Naive B cell (primary cell): ENCODE data around the gene BSG. TPM values are rescaled to one million over a fixed set of nuclear protein-coding genes. Genes with fewer than 3 reads are reported as not detected.

Source experiments
- ATAC-seq, 2 donors: fragments of 150-1000 bp; cut with Tn5 transposase; 2 replicates each; pipeline ENCODE4 v1.10.0; 2021; ENCODE audit warnings: low read depth in 2 of 2, mild to moderate bottlenecking in 2 of 2, moderate library complexity in 2 of 2
- DNase-seq: peaks from one replicate; pipeline ENCODE4 v3.0.0; 2022
- H3K27ac Mint-ChIP-seq, 6 donors: one replicate each; pipeline ENCODE4 v1.8.0; 2020 to 2022; ENCODE audit warnings: mild to moderate bottlenecking in 6 of 6, mixed read lengths in 6 of 6, moderate library complexity in 5 of 6, inconsistent platforms in 2 of 6
- H3K27me3 Mint-ChIP-seq, 3 donors: one replicate each; pipeline ENCODE4 v1.8.0; 2021 to 2022; ENCODE audit warnings: mixed read lengths in 3 of 3, mild to moderate bottlenecking in 1 of 3
- H3K36me3 Mint-ChIP-seq, 2 donors: one replicate each; pipeline ENCODE4 v1.8.0; 2020 to 2022; ENCODE audit warnings: mixed read lengths in 2 of 2, inconsistent platforms in 1 of 2, mild to moderate bottlenecking in 1 of 2
- H3K4me1 Mint-ChIP-seq, 3 donors: one replicate each; pipeline ENCODE4 v1.8.0; 2020 to 2022; ENCODE audit warnings: mixed read lengths in 3 of 3, inconsistent platforms in 1 of 3, mild to moderate bottlenecking in 1 of 3, moderate library complexity in 1 of 3
- H3K4me3 Mint-ChIP-seq, 8 donors: one replicate each; pipeline ENCODE4 v1.8.0; 2020 to 2022; ENCODE audit warnings: mild to moderate bottlenecking in 8 of 8, mixed read lengths in 8 of 8, moderate library complexity in 8 of 8, inconsistent platforms in 2 of 8
- H3K9me3 Mint-ChIP-seq, 7 donors: one replicate each; pipeline ENCODE4 v1.8.0; 2020 to 2022; ENCODE audit warnings: mixed read lengths in 7 of 7, mild to moderate bottlenecking in 5 of 7, inconsistent platforms in 2 of 7, moderate library complexity in 1 of 7
- polyA plus RNA-seq, 6 donors: library from polyadenylated mRNA; unstranded; fragments of 300-500 nt; fragmentation: Illumina TruSeq; gene quantifications; one replicate each; pipeline ENCODE4 v1.2.3, GENCODE V29; 2021; ENCODE audit warnings: low read depth in 6 of 6

BSG gene
- polyA plus RNA-seq, 6 donors from 2014 or later, result 205 to 270 (median 235) TPM

- Mint-ChIP-seq H3K27me3 (no peaks in the 10 kb centered on the region), H3K4me1 (peaks cover 8 to 21% (median 11%) of the 10 kb centered on the region in 3 donors), H3K9me3 (no peaks in the 10 kb centered on the region), H3K36me3 (peaks cover 0 to 4% of the 10 kb centered on the region in 2 donors), H3K27ac (no peak overlapping the region), H3K4me3 (peak overlapping the region in 5 of 8 donors; percentile 15 to 84 (median 78))
- DNase-seq (no peak), ATAC-seq (no peak)
Observed at GRCh38 chr19:534088-534487, 38.3 kb upstream of the BSG start.

GRCh38 chr19:535017-535835 lies 37.2 kb upstream of the BSG start:
- H3K4me1 Mint-ChIP-seq, result peaks cover 8 to 18% (median 11%) of the 10 kb centered on the region in 3 donors
- peak overlapping the region in 3 of 8 donors; percentile 43 to 76 (median 64) for H3K4me3 Mint-ChIP-seq
- no peak for DNase-seq
- ATAC-seq, result no peak
- no peak overlapping the region for H3K27ac Mint-ChIP-seq
- H3K9me3 Mint-ChIP-seq, result no peaks in the 10 kb centered on the region
- peaks cover 0 to 4% of the 10 kb centered on the region in 2 donors for H3K36me3 Mint-ChIP-seq
- H3K27me3 Mint-ChIP-seq, result no peaks in the 10 kb centered on the region

- Mint-ChIP-seq H3K9me3 (no peaks in the 10 kb centered on the region), H3K36me3 (peaks cover 0 to 4% of the 10 kb centered on the region in 2 donors), H3K4me1 (peaks cover 8 to 16% (median 11%) of the 10 kb centered on the region in 3 donors), H3K4me3 (no peak overlapping the region), H3K27ac (peak overlapping the region in 1 of 6 donors; percentile 51), H3K27me3 (no peaks in the 10 kb centered on the region)
- ATAC-seq (no peak), DNase-seq (no peak)
Observed at GRCh38 chr19:536031-536880, 36.1 kb upstream of the BSG start.

DNA sequence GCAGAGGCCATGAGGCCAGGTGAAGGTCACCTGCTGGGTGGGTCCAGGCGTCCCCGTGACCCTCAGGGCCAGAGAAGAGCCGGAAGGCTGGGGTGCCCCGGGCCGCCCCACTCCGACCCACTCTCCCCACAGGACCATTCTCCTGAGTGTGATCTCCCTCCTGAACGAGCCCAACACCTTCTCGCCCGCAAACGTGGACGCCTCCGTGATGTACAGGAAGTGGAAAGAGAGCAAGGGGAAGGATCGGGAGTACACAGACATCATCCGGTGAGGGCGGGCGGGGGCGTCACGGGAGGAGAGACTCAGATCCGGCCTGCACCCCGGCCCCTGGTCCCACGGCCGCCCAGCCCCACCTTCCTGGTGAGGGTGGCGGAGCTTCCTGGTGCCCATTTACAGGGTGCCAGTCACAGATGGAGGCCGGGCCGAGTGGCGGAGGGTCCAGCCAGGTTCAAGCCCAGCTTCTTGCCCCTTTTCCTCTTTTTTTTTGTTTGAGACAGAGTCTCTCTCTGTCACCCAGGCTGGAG lies 35.5 kb upstream of the BSG start:
- Mint-ChIP-seq H3K9me3 (no peaks in the 10 kb centered on the region), H3K4me3 (no peak overlapping the region), H3K27ac (no peak overlapping the region), H3K4me1 (peaks cover 8 to 16% (median 11%) of the 10 kb centered on the region in 3 donors), H3K36me3 (peaks cover 0 to 4% of the 10 kb centered on the region in 2 donors), H3K27me3 (no peaks in the 10 kb centered on the region)
- no peak for ATAC-seq
- no peak for DNase-seq

GRCh38 chr19:538641-539428 lies 33.6 kb upstream of the BSG start:
- DNase-seq, result no peak
- H3K27ac Mint-ChIP-seq, result no peak overlapping the region
- peaks cover 0 to 5% (median 4%) of the 10 kb centered on the region in 3 donors for H3K4me1 Mint-ChIP-seq
- no peaks in the 10 kb centered on the region for H3K27me3 Mint-ChIP-seq
- H3K9me3 Mint-ChIP-seq, result no peaks in the 10 kb centered on the region
- ATAC-seq, result no peak
- peaks cover 0 to 4% of the 10 kb centered on the region in 2 donors for H3K36me3 Mint-ChIP-seq
- H3K4me3 Mint-ChIP-seq, result peak overlapping the region in 2 of 8 donors; percentile 15 to 77

DNA sequence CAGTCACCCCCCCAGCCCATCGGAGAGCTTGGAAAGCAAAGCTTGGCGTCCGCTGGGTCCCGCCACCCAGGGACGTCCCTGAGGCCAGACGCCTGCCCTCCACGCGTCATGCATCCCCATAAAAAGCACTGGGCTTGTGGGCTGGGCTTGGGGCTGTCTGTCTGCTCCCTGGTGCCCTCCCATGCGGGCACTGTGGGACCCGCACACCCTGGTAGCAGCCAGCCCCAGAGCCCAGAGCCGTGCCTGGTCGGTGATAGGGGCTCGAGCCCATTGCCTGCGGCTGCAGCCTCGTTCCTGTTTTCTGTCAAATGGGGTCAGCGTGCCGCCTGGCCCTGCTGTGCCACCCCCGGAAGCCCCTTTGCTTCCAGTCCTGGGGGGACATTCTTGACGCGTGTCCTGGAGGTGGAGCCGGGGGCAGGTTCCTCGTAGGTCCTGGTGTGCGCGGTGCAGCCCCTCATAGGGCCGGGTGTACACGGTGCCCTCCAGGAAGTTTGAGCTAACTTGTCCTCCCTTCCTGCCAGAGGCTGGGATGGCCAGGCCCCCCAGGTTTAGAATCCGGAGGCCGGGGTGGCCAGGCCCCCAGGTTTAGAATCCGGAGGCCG lies 32.9 kb upstream of the BSG start:
- Mint-ChIP-seq H3K27me3 (no peaks in the 10 kb centered on the region), H3K27ac (no peak overlapping the region), H3K4me1 (peaks cover 0 to 4% (median 0%) of the 10 kb centered on the region in 3 donors), H3K36me3 (peaks cover 0 to 4% of the 10 kb centered on the region in 2 donors), H3K4me3 (no peak overlapping the region), H3K9me3 (no peaks in the 10 kb centered on the region)
- ATAC-seq (no peak), DNase-seq (no peak)

DNA sequence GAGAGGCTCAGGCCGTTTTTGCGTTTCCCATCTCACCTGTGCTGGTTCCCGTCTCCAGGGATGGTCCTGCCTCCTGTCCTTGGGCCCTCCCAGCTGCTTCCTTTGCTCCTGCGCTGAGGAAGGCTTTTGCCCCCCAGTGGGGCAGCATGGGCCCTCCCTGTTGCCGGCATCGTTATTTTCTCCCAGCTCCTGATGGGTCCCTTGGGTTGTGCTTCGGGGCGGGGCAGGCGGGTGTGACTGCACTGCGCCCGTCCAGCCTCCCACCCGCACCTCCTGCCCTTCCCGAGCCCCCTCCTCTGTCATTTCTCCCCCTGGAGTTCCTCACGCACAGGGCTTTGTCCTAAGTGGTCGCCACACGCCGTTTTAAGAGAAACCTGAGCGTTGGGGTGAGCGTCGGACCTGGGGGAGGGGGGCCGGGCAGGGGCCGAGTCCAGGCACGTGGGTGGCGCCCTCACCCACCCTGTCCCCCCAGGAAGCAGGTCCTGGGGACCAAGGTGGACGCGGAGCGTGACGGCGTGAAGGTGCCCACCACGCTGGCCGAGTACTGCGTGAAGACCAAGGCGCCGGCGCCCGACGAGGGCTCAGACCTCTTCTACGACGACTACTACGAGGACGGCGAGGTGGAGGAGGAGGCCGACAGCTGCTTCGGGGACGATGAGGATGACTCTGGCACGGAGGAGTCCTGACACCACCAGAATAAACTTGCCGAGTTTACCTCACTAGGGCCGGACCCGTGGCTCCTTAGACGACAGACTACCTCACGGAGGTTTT lies 31.3 kb upstream of the BSG start:
- Mint-ChIP-seq H3K27ac (peak overlapping the region in 1 of 6 donors; percentile 36), H3K4me3 (no peak overlapping the region), H3K4me1 (peaks cover 0 to 5% (median 2%) of the 10 kb centered on the region in 3 donors), H3K9me3 (no peaks in the 10 kb centered on the region), H3K36me3 (peaks cover 0 to 4% of the 10 kb centered on the region in 2 donors), H3K27me3 (no peaks in the 10 kb centered on the region)
- DNase-seq (no peak), ATAC-seq (no peak)

GRCh38 chr19:541699-542098 lies 30.7 kb upstream of the BSG start:
- Mint-ChIP-seq H3K4me3 (no peak overlapping the region), H3K36me3 (peaks cover 0 to 4% of the 10 kb centered on the region in 2 donors)

GRCh38 chr19:542173-542866 lies 30.1 kb upstream of the BSG start:
- H3K27ac Mint-ChIP-seq, result no peak overlapping the region
- H3K4me1 Mint-ChIP-seq, result peaks cover 0 to 5% (median 2%) of the 10 kb centered on the region in 3 donors
- no peak for ATAC-seq
- H3K36me3 Mint-ChIP-seq, result peaks cover 0 to 4% of the 10 kb centered on the region in 2 donors
- peaks cover 0 to under 1% (median 0%) of the 10 kb centered on the region in 3 donors for H3K27me3 Mint-ChIP-seq
- no peak overlapping the region for H3K4me3 Mint-ChIP-seq
- no peaks in the 10 kb centered on the region for H3K9me3 Mint-ChIP-seq
- no peak for DNase-seq

More at GRCh38 chr19:541699-542098, 30.7 kb upstream of the BSG start:
- Mint-ChIP-seq H3K27ac (no peak overlapping the region), H3K27me3 (no peaks in the 10 kb centered on the region), H3K9me3 (no peaks in the 10 kb centered on the region), H3K4me1 (peaks cover 0 to 5% (median 2%) of the 10 kb centered on the region in 3 donors)
- ATAC-seq (no peak), DNase-seq (no peak)

DNA sequence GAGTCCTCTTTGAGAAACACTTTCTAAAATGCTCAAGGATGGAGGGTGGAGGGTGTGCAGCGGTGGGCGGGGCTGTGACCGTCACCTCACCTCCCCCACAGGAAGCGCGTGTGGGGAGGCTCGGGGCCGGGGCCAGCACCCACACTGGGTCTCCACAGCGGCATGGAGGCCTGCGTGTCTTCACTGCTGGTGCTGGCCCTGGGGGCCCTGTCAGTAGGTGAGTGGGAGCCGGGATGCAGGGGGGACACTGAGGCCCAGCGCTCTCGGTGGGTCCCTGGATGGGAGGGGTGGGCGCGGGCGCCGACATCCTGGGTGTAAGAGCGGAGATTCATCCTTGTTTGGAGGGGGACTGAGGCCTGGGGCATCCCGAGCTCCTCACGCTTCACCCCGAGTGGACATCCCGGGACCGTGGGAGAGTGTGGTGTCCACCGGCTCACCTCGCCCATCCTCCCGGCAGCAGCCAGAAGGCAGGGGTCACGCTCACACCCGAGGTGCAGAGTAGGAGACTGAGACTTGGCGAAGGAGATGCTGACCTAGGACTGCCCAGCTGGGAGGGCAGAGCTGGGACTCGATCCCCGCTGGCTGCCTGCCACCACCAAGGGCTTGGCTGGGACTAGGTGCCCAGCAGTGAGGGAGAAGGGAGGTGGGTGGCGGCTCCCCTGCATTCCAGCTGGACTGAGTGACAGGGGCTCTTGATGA lies 28.3 kb upstream of the BSG start, which contains the start of gene GZMM:
Gene GZMM, plus strand, starts transcription at position 144 of the 699 bp plus-strand sequence. Its CDS starts 19 bp downstream, at position 163.
- ATAC-seq, result peak; percentile 21 to 53
- DNase-seq, result no peak
- Mint-ChIP-seq H3K4me3 (no peak within 1 kb of the TSS), H3K36me3 (no peaks in the 10 kb centered on the region), H3K27me3 (peaks cover 0 to 10% (median 0%) of the 10 kb centered on the region in 3 donors), H3K9me3 (no peaks in the 10 kb centered on the region), H3K4me1 (peaks cover 0 to 5% (median 2%) of the 10 kb centered on the region in 3 donors), H3K27ac (peak within 1 kb of the TSS in 1 of 6 donors; percentile 44)

DNA sequence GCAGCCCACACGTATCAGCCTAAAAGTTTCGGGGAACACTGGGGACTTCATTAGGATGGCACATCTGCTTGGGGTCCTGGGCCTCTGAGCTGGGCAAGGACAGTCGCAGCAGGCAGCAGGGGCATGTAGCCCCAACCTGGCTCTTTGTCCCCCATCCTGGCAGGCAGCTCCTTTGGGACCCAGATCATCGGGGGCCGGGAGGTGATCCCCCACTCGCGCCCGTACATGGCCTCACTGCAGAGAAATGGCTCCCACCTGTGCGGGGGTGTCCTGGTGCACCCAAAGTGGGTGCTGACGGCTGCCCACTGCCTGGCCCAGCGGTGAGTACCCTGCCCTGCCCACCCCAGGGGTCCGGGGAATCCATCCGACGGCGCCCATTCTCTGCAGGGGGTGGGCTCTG lies 25.3 kb upstream of the BSG start:
- Mint-ChIP-seq H3K4me1 (peaks cover 0 to 5% (median 2%) of the 10 kb centered on the region in 3 donors), H3K27ac (no peak overlapping the region), H3K9me3 (no peaks in the 10 kb centered on the region), H3K4me3 (no peak overlapping the region), H3K36me3 (no peaks in the 10 kb centered on the region), H3K27me3 (peaks cover 0 to 10% (median 0%) of the 10 kb centered on the region in 3 donors)
- no peak for ATAC-seq
- no peak for DNase-seq
